HG03432 (cell line): ENCODE measurements around the gene KDM4B.

Experiments
- ATAC-seq: cut with Tn5 transposase; IDR thresholded peaks from one replicate; pipeline ENCODE4 v1.9.1; 2021; ENCODE audit warnings: mild to moderate bottlenecking, moderate library complexity; ENCODE audit not compliant: unreplicated experiment

The KDM4B gene

DNA sequence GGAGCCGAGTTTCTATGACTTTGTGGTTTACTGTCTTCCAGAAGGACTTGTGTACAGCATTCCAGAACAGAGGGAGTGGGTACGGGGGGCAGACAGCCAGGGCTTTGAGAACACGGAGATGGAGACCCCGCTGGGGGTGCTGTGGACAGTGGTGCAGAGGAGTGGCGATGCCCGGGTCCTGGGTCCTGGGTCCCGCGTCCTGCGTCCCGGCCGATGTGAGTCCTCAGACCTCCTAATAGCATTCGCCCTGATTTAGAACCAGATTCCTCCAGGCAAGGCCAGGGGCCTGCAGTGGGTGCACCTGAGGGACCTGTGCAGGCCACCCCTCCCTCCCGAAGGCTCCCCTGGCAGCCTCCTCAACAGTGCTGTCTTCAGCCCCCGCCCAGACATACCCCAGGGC is 97.9 kb downstream of the KDM4B start:
- no peak for ATAC-seq

DNA sequence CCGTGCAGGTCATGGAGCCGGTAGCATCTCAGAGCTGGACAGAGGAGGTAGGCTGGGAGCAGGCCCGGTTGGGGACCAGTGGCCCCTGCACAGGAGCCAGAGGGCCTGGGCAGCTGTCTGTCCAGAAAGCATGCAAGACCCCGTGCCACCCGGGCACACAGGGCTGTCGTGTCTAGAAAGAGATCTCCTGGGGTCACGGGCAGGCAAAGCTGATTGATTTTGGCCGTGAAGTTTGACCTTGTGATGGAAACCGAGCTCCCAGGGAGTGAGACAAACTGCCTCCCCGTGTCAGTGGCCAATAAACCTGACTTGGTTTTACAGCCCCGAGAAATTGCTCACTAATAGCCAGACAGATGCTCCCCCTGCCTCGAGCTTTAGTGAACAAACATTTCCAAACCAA is 98.8 kb downstream of the KDM4B start:
- no peak for ATAC-seq

DNA sequence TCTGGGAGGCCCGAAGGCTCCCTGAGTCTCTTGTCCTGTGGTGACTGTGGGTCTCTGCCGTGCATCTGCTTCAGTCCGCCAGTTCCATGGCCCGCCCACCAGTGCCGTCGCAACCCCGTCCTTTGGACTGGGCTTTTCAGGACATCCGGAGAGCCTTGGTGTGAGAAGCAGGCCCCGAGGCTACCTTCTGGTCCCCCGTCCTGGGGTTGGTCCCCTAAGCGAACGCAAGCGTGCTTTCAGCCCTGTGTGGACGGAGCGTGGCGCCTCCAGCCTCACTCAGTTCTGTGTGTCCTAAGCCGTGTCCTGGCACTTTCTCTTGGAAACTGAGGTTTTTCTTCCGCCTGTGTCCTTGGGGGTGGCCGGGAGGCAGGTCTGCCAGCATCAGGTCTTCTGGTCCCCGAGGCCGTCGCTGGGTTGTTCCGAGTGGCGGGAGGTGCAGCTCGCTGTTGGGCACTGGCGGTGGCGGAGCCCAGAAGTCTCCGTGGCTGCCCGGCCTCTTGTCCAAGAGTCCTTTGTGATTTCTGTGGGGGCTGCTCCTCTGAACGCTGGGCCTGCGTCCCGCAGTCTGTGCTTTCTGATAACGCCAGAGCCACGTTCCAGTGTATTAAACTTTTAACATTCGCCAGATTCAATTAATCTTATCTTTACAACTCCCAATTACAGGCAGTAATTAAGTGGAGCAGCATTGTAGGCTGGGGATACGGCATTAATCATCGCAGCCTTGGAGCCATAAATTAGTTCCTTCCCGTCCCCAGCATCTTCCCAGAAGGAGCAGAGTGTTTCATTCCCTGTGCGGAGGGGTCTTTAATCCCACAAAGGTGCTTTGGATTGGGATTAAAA is 99.5 kb downstream of the KDM4B start:
- no peak for ATAC-seq

DNA sequence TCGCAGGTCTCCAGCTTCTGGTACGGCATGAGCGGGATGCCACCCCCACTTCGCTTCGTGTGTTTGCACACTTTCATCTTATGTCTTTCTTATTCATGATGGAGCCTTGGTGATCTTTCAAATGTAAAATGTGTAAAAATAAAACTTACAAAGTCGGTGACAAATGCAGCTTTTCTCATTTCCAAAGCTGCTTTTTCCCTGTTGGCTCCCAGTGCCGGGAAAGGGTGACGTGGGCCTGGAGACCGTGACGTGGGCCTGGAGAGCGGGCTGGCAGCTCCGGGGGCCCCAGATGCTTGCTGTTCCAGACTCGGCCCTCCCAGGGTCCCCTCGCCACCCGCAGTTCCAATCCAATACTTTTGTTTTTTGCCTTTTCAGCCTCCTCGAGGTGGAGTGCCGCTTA is 101.4 kb downstream of the KDM4B start:
- ATAC-seq, result no peak

DNA sequence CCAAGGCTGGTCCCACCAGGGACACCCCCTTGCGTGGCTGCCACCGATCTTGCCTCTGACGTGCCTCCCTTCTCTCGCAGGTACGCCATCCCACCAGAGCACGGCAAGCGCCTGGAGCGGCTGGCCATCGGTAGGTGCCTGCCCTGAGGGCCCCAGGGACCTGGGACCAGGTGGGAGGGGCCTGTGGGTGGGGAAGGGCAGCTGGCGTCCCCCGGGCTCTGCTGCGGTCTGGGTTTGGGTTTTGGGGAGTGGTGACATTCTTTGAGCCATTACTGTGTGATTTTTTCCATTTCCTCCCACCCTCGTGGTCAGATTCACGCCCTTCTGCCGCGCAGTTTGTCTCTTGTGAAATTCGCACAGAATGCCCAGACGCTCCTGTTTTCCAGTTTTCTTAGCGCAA is 102.0 kb downstream of the KDM4B start:
- no peak for ATAC-seq

DNA sequence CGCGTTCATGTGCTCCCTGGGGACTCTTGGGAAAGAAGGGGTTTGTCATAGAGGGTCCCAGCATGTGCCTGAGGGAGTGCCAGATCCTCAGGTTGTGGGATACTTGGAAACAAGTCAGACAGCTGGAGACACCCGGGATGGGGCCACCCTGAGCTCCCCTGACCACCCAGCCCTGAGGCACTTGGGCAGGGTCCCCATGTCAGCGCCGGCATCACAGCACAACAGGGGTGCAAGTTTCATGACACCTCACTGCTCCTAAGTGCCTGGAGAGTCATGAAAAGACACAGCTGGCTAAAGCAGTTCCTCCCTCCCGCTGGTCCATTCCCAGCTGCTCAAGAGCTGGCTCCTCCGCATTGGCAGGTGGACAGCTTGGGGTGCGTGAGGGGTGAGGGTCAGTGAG is 102.7 kb downstream of the KDM4B start:
- no peak for ATAC-seq

DNA sequence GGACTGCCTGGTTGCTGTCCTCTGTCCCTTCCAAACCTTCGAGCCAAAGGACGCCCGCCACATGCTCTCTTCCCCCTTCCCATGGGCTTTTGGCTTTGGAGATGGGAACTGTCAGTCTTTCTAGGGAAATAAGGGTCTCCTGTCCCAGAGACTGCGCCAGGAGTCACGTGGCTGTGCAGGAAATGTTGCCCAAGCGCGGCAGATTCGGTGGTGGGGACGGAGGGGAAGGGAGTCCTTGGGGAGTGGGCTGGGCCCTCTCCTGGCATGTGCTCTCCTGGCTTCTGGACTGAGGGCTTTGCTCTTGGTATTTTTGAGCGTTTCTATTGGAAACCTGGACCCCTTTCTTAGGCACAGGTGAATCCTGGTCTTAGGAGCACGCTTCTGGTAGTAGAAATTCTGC is 103.2 kb downstream of the KDM4B start:
- ATAC-seq, result no peak

DNA sequence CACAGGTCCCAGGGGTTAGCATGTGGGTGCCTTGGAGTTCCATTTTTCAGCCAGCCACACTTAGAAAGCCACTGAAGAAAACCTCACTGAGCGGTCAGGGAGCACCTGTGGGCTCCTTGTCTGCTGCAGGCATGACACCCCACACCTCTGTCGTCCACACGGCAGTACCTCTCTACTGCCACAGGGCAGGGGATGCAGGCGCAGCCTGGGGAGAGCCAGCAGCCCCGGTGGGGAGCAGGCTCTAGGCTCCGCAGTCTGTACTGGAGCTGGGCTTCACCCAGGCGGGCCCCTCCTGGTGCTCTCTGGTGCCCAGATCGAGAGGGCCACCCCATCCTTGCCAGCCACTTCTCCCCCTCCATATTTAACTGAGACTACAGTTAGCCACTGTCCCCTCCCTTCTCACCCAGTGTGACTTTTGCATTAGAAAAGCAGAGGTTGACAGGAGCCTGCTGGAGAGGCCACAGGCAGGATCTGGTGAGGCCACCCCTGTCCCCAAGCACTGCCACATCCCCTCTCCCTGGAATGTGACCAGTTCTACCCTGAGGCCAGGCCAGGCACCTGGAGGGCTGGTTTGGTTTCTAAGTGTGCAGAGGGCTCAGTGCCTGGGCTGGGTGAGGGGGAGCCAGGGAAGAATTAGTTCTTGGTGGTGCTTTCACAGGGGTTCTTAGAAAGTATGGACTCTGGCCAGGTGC is 104.4 kb downstream of the KDM4B start:
- ATAC-seq, result no peak

DNA sequence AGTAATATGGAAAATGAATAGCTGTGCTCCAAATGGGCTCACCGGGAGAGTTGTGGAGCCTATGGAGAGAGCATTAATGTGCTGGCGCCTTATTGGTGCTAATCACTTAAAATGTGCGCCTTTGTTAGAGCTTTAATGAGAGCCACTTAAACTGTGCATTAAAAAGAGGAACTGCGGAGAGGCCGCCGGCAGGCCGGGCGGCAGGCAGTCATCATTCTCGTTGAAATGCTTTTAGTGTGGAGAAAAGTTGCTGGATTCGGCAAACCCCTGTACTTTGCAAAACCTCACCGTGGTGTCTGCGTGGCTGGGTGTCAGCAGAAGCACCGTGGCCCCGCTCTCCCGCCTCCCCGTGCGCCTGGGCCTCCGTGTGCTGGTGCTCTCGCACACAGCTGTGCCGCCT is 105.5 kb downstream of the KDM4B start:
- ATAC-seq, result no peak

DNA sequence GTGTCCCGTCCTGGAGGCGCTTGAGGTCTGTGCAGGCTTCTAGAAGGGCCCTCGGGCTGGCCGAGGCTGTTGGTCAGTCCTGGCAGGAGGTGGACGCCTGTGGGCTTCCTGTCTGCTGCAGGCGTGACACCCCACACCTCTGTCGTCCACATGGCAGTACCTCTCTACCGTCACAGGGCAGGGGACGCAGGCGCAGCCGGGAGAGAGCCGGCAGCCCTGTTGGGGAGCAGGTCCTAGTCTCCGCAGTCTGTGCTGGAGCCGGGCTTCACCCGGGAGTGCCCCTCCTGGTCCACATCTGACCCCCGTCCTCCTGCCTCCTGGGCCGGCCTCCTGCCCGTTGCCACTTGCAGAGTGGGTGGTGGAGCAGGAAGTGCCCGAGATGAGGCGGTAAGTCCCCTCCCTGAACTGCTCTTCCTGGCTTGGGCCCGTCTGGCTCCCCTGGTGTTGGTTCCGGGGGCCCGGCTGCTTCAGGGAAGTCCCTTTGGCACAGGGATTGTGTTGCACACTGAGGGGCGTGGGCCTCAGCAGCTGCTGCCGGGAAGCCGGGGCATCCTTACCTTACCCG is 106.0 kb downstream of the KDM4B start:
- ATAC-seq, result no peak

DNA sequence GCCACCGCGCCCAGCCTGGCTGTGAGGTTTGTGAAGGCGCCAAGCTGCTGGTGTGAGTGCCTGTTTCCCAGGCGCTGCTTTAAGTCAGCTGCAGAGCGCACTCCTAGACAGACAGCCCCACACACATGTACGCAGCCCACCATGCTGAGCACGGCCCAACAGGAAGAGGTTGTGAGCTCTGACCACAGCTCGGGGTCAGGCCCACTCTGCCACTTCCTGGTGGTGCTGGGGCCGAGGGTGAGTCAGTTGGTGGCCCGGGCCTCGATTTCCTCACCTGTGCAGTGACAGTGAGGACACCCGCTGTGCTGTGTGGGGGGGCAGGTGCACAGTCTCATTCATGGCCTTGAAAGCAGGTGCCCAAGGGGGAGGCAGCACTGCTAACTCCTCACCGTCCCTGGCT is 106.7 kb downstream of the KDM4B start:
- ATAC-seq, result no peak

DNA sequence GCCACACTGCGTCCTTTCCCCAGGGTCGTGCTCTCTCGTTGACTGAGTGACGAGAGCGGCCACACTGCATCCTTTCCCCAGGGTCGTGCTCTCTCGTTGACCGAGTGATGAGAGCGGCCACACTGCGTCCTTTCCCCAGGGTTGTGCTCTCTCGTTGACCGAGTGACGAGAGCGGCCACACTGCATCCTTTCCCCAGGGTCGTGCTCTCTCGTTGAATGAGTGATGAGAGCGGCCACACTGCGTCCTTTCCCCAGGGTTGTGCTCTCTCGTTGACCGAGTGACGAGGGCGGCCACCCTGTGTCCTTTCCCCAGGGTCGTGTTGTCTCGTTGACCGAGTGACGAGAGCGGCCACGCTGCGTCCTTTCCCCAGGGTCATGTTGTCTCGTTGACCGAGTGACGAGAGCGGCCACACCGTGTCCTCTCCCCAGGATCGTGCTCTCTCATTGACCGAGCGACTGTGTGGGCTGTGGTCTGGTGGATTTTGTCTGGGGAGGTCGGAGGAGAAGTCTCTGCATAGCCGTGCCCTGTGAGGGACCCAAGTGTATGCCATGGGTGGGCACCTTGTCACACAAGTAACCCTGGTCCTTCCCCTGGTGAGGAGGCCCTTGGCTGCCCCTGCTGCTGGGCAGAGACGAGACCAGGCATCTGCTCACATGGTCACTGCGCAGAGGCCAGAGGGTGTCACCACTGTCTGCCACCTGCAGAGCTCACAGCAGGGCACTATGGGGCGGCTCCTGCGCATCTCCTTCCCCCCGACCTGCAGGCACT is 107.7 kb downstream of the KDM4B start:
- no peak for ATAC-seq

DNA sequence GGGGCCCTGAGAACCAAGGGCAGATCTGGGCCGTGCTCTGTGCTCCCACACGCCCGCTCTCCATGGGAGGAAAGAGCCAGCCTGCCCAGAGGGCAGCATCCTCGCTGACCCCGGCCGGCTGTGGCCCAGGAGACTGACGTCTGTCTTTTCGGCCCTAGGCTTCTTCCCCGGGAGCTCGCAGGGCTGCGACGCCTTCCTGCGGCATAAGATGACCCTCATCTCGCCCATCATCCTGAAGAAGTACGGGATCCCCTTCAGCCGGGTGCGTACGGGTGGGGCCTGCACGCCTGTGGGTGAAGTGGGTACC is 108.2 kb downstream of the KDM4B start:
- no peak for ATAC-seq

DNA sequence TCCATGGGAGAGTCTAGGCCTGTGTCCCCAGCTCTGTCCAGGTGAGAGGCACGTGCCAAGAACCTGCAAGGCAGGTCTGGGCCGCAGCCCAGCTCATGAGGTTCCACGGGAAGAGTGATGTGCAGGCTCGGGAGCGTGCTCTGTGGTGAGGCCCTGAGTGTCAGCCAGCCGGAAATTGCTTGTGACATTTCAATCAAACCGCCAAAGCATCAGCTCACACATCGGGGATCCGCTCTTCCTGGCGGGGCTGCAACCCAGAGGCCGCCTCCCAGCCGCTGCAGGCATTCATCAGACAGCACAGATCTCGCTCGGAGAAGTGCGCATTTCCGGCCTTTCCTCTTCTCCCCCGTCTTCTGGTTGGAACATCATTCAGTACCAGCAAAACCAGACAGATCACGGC is 109.3 kb downstream of the KDM4B start:
- ATAC-seq, result no peak

DNA sequence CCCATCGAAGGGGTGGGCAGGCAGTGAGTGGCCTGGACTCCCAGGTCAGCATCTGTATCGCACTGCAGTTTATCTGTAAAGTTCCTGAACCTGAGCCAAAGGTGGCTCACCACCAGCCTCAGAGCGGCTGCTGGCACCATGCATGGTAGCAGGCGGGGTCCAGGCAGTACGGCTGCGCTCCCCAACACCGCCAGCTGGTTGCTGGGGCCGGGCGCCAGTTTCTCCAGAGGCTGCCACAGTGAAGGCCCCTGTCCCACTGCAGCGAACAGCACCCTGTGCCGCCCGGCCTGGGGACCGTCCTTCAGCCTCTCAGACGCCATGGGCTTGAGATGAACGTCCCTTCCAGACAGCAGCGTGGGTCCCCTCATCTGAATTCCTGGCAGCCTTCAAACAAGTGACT is 109.8 kb downstream of the KDM4B start:
- no peak for ATAC-seq

DNA sequence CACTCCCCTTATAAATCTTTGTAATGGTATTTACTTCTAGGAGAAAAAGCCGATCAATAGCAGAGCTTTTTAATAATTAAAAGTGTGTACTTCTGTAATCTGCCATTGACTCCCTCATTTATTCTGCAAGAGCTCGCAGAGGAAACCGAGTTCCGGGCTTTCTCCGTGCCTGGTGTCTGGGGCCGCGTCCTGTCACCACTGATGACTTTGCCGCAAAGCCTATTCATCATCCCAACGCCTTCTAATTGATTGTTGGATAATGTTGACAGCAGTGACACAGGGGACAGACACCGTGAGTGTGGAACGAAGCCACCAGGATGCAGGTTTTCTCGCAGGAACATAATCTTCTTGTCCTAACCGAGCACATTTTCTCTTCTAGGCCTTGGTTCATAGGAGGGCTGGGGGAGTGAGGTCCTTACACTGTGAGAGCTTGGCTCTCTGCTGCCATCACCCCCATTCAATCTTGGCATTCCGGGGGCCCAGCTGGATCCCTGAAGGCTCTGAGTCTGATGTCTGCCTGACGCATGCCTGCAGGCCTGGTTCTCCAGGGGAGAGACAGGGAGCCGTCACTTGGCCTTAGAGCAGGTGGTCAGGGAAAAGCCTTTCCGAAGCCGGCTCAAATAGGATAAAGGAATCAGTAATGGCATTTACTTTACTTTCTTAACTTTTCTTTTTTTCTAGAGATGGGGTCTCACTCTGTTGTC is 110.3 kb downstream of the KDM4B start:
- no peak for ATAC-seq

DNA sequence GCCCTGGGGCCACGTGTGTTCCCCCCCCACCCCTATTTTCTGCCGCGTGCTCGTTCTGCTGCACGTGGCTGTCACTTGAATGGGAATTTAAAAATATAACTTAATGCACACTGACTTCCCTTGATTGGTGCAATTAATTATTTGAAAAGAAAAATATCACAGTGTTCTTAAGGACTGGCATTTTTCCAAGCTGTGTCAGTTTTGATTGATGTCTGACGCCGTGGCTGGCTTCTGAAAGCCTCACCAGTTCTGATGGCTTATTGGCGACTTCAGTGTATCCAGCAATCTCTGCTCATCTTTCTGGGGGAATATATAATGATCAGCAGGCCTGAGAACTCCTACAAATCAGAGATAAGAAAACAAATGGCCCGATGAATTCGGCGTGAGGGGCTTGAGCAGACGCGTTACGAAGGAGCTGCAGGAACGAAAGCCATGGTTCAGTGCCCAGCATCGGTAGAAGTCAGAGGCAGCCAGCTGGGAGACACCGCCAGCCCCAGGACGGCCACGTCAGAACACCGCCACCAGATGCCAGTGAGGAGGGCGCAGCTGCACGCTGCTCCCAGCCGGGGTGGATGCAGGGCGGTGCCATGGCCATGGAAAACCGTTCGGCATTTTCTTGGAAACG is 111.2 kb downstream of the KDM4B start:
- no peak for ATAC-seq

DNA sequence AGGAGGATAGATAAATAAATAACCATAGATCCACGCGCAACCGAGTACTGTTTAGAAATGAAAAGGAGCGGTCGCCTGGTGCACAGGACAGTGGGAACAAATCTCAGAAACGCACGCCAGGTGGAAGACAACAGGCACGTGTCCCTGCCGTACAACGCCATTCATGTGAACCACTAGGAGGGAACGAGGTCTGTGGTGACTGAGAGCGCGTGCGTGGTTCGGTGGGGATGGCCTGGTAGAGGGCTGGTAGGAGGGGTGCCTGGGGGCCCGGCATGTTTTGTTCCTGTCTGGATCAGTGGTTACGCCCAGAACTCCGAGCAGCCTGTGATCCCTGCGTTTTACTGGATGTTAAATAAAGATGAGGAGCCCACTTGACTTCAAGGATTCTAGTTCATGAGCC is 111.9 kb downstream of the KDM4B start:
- no peak for ATAC-seq

DNA sequence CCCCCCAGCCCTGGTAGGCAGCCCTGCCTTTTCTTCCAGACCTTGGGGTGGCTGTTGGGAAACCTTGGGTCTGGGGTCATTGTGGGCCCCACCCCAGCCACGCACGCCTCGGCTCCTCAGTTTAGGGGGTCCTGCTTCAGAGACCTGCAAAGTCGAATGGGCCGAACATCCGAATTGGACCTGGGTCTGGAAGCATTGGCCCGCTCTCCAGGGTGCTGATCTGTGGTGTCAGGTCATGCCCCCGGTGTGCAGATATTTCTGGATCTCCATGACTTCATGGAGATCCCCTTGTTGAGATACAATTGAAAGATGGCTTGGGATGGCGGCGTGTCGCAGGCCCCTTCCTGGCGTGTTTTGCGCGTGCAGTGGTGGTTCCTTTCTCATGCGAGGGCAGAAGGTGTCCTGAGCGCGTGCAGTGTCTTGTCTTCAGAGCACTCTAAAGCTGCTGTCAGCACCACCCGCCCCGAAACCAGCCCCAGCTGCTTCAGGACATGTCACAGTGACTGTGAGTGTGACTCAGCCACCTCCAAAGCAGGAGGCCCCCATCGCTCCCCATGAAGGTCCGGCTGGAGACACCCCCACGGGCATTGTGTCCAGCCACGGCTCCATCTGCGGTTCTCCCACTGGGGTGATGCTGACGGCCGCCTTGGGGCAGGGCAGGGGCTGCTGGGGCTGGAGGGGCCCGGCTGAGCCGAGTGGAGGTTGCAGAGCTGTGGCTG is 112.7 kb downstream of the KDM4B start:
- no peak for ATAC-seq

DNA sequence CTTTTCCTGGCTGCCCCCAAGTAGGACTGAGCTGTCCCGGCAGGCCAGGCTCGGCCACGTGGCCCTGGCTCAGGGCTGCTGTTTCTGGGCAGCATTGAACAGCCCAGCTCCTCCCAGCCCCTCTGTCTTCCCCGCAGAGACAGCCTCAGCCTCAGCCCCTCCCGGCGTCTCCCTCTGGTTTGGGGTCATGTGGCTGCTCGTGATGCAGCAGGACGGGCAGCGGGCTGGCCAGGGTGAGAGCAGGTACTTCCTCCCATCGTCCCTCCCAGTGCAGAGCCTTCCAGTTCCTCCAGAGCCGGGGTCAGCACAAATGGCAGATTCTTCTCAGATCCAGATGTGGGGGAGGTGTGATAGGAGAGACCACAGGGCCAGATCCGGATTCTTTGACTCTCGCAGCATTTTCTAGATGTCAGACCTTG is 114.6 kb downstream of the KDM4B start:
- no peak for ATAC-seq
